ENCODE data around the gene ETV3L.
"Not testable (repeated sequence)": the region's sequence is repeated elsewhere in the genome, so short reads cannot be mapped to it uniquely, and the experiment has no call there.

The ETV3L gene

DNA sequence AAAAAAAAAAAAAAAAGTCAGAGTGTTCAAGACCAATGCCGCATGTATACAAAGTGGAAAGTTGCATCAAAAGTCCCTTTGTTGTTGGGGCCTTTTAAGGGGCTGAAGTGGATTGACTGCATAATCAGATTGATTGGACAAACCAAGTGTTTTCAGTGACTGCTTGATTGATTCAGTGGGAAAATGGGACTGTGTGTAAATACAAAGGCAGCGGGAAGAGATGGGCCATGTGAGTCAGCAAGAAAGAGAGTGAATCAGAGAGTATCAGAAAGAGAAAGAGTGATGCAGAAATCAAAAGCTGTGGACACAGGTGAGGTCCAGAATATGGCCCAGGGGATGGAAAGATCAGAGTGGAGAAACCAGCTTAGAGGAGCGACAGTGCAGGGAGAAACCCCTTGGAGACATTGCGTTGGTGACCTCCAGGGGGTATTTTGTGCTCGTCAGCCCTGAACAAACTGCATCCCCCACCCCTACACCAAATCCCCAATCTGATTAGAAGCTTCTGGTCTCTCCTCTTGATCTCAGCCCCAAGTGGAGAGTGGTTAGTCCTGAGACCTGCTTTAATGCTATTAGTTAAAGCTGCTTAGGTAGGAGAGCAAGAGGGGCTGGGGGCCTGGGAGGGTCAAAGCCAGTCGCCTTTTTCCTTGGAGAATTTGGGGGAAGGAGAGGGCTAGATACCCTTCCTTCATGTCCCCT lies 5.1 kb upstream of the ETV3L start:
- no peak for DNase-seq

DNA sequence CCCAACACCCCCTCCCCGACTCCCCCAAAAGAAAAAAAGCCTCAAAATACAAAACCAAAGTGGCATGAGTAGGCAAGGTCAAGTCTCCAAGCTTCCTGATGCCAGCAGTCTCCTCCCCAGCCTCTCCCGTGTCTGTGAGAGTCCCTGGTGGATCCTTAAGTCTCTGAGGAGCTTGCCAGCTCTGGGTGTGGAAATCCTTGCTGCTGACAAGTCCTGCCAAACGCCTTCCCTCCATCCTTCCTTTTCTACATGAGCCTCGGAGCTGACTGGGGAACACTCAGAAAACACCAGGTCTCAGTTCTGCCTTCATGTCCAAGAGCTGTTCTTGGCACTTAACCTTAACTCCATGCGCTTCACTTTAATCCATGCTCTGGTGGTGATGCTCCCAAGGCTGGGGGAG lies 3.7 kb upstream of the ETV3L start:
- no peak for DNase-seq

GRCh38 chr1:157101149-157101548 lies 1.5 kb upstream of the ETV3L start:
- DNase-seq: no peak

- DNase-seq: not testable (repeated sequence)
These were observed 498 bp downstream of the ETV3L start for GRCh38 chr1:157098987-157099632.

DNA sequence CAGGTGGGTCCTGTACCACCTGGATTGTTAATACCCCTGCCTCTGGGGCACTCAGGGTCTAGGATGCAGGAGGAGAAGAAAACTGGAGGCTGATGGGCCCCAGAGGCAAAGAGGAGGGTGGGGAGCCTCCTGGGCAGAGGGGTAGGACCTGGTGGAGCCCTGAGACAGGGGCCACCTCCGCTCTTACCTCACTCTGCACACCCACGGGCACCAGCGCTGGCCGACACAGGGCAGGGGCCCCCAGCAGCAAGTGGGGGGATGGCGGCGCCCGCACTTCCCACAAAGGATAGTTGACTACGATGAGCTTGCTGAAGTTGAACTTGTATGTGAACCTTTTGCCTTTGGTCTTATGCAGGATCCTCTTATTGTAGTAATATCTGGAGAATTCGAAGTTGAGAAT lies 1.1 kb downstream of the ETV3L start:
- DNase-seq: no peak

DNA sequence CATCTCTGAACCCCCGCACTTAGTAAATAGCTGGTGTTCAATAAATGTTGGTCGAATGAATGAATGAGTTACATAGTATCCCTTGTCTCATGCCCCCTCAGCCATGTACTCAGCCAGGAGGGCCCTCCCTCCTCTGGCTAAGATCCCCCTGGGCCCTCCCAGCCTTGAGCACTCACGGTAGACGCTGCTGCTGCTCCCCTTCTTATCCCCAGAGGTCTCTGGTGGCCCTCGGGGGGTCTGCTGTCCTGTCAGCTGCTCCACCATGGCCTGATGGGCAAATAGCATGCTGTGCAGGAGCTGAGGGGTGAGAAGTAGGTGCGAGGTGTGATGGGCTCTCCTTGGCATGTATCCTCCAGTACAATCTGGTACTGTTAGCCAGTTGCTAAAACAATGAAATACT lies 1.9 kb downstream of the ETV3L start:
- DNase-seq: no peak

DNA sequence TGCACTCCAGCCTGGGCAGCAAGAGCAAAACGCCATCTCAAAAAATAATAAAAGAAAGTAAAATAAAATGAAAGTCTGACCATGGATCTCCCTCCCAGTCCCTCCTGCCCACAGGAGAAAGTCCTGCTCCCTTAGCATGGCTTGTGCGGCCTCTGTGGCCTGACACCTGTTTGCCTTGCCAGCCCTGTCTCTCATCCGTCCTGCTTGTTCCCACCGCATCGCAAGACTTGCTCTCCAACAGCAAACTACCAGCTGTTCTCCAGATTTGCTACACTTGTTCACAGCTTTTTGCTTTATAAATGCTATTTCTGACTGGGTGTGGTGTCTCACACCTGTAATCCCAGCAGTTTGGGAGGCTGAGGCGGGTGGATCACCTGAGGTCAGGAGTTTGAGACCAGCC lies 2.7 kb downstream of the ETV3L start:
- no peak for DNase-seq

DNA sequence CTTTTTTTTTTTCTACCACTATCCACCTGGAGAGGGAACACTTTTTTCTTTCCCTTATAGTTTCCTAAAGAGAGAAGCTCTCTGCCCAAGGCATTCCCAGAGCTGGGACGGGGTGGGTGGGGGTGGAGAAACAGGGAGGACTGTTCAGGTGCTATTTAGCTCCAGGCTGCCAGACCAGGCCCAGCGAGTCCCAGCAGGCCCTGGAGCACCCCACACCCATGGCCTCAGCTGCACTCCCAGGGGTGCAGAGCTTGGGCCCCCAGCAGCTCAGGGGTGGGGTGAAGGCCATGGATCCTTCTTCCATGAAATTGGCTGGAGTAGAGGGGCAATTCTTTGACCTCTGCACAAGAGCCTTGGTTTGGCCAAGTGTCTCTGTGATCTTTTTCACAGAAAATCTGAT lies 4.1 kb downstream of the ETV3L start:
- DNase-seq: no peak

GRCh38 chr1:157095091-157095490 lies 4.5 kb downstream of the ETV3L start:
- no peak for DNase-seq

GRCh38 chr1:157092831-157093230 lies 6.8 kb downstream of the ETV3L start:
- no peak for DNase-seq

DNA sequence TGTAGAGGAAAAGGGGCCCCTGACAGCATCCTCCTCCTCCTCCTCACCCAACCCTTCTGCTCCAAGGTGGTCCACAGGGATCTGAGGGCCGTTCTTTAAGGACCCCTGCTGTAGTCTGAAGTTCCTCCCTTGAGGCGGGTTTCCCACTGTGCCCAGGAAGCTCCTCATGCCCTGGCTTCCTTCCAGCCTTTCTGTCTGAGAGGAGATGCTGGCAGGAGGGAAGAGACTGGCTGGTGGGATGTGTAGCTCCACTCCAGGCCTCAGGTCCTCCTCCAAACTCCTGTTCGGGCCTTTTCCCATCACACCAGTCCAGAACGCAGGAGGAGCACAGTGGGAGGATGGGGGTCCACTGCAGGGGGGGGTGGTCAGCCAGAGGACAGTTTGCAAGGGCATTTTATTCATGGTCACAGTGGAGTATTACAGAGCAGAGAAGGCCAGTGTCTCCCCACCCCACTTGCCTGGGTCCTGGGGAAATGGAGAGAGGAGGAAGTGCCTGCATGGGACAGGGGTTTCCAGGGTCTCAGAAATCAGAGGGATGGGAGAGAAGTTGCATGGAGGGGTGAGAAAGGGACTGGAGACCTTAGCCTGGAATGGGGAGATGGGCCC lies 7.8 kb downstream of the ETV3L start:
- no peak for DNase-seq

GRCh38 chr1:157091186-157091585 lies 8.4 kb downstream of the ETV3L start:
- DNase-seq: no peak

DNA sequence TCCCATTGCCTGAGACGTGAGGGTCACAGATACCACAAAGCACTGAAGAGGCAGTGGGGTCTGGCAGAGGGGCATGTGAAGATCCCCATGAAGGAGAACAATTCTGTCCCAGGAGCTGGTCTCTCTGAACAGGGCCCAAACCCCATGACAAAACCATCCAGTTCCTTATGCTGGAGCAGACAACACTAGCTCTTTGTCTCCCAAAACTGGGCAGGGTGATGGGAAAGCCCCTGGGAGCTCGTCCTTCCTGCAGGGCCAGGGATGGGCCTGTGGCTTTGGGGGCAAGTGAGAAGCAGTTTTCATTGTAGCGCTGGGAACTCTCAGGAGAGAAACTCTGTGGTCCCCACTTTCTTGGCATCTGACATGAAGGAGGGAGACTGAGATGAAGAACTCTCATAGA lies 8.8 kb downstream of the ETV3L start:
- DNase-seq: peak; percentile 76

DNA sequence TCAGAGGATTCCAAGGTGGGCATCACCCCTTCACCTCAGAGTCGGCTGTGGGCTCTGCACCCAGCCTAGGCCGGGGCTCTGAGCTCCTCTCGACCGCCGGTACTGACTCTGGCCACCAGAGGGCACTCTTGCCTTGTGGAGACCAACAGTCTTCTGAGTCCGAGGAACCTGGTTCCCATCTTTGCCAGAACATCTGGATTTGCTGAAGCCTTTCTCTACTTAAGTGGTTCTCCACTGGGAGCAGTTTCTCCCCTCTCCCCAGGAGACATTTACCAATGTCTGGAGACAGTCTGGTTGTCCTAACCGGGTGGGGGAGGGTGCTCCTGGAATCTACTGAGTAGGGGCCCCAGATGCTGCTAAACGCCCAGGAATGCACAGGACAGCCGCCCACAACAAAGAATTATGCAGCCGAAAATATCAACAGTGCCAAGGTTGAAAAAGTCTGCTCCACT lies 9.4 kb downstream of the ETV3L start:
- peak; percentile 94 for DNase-seq

DNA sequence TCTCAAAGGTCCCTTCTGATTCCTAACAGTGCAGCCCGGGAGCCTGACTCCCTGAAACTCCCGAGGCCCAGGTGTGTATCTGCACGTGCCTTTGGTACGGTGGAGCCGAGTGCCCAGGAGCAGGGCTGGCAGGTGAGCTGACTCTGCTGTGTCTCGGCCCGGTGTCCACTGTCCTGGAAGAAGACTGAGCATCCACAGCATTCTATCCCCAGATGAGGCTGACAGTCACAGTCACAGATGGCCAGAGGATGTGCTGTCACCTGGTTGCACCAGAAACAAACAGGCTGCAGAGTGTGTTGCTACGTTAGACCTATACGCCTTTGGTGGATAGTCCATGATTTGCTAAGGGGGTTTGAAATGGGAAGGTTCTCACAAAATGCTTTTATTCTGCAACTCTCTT lies 9.8 kb downstream of the ETV3L start:
- DNase-seq: peak; percentile 67

GRCh38 chr1:157088607-157089006 lies 11.0 kb downstream of the ETV3L start:
- DNase-seq: no peak

DNA sequence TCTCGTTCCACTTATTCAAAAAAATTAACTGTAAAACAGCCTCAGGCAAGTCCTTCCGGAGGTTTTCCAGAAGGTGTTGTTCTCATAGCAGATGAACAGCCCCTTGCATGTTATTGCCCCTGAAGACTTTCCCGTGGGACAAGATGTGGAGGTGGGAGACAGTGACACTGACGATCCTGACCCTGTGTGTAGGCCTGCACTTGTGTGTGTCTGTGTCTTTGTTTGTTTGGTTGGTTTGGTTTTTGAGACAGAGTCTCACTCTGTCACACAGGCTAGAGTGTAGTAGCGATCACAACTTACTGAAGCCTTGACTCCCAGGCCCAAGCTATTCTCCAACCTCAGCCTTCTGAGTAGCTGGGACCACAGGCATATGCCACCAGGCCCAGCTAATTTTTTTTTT lies 12.6 kb downstream of the ETV3L start:
- DNase-seq: no peak

DNA sequence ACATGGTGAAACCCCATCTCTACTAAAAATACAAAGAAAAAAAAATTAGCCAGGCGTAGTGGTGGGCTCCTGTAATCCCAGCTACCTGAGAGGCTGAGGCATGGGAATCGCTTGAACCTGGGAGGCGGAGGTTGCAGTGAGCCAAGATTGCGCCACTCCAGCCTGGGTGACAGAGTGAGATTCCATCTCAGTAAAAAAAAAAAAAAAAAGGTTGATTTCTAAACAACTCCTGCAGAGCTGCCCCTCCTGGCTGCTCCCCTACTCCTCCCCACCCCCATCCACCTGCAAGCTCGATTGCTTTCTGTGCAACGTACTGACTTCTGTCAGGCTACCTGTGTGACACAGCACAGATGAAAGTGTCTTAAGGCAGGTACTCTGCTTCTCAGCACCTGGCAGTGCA lies 13.3 kb downstream of the ETV3L start:
- no peak for DNase-seq

- DNase-seq: no peak
These were observed 14.2 kb downstream of the ETV3L start for GRCh38 chr1:157085421-157085820.

DNA sequence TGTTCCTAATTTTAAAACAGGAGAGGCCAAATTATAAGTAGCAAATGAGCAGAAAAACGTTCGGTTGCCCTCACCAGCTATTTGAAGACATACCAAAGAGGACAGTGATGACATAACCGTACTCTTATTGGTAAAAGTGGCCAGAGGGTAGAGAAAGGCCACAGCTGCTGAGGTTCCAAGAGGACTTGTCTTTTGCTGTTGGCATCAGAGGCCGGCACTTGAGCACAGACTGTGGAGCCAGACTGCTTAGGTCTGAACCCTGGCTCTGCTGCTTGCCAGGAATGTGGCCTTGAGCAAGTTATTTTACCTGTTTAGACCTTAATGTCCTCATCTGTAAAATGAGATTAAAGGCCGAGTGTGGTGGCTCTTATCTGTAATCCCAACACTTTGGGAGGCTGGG lies 14.9 kb downstream of the ETV3L start:
- DNase-seq: no peak

DNA sequence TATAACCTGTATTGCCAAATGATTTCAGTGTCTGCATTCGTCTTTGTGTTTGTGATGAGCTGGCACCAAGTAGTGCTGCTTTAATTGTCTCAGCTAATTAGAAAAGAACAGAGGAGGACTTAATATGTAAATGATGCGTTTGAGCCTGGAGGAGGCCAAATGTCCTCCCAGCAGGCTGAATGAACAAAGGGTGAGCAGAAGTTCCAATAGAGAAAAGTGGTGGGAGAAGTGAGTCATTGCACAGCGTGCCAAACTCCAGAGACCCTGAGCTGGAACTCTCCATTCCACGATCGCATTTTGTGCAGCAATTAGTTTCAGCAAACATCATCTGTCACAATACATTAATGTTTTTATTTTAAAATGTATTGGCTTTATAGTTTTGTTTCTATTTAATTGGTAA lies 17.9 kb downstream of the ETV3L start:
- DNase-seq: no peak

DNA sequence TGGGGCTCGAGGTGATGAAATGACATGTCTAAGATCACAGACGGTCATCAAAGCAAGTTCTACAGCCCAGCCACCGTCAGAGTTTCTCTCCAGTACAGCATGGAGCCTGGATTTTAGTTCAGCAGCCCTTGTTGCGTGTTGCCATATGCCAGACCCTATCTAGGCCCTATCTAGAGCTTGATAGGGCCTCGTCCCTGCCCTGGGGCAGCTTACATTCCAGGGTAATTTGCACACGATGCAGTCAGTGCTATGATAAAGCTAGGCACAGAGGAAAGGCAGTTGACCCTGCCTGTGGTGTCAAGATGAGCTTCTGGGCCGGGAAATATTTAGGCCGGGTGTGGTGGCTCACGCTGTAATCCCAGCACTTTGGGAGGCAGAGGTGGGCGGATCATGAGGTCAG lies 18.9 kb downstream of the ETV3L start:
- DNase-seq: peak; percentile 73

DNA sequence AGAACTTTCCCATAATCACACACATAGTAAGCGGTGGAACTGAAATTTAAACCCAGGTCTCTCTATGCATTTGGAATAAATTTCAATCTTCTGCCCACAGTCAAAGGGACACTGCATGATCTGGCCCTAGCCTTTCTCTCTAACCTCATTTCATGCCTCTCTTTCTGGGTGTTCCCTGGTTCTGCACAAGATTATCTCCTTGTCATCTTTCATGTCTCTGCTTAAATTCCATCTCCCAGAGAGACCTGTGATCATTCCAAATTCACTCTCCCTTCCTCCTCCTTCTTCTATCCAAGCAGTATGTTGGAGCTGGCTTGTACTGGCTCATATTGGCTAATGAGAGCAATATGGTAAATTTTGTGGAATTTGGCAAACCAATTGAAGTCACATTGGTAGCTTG lies 22.2 kb downstream of the ETV3L start:
- DNase-seq: no peak

DNA sequence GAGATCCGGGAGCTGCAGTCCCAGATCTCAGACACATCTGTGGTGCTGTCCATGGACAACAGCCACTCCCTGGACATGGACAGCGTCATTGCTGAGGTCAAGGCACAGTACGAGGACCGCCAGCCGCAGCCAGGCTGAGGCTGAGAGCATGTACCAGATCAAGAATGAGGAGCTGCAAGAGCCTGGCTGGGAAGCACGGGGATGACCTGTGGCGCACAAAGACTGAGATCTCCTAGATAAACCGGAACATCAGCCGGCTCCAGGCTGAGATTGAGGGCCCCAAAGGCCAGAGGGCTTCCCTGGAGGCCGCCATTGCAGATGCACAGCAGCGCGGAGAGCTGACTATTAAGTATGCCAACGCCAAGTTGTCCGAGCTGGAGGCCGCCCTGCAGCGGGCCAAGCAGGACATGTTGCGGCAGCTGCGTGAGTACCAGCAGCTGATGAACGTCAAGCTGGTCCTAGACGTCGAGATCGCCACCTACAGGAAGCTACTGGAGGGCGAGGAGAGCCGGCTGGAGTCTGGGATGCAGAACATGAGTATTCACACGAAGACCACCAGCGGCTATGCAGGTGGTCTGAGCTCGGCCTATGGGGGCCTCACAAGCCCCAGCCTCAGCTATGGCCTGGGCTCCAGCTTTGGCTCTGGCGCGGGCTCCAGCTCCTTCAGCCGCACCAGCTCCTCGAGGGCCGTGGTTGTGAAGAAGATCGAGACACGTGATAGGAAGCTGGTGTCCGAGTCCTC lies 25.5 kb downstream of the ETV3L start:
- DNase-seq: peak; percentile 88
